ENCODE data around the gene STAT2.

DNA sequence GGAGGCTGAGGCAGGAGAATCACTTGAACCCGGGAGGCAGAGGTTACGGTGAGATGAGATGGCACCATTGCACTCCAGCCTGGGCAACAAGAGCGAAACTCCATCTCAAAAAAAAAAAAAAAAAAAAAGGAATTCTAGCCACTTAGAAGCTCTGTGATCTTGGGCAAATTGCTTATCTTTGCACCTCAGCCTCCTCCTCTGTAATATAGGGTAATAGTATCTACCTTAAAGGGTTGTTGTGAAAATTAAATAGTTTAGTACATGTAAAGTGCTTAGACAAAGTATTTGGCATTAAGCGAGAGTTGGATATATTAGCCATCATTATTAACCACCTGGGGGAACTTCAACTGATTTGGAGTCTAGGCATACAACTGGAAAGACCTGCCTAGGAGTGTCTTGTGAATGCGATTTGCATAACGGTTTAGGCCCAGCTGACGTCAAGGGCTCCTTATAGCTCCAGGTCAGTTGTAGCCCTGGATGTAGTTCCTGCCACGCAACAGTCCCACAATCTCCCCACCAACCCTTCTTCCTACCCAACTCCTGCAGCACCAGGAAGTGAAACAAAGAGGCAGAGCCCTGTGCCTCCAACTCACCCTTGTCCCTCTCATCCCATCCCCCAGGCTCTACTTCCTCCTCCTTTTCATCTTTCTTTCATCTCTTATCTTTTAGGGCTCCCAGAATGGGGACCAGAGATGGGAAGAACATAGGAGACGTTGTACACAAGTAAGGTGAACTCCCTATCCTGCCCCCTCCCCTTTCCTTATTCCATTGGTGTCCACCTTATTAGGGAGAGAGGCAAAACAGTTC is 23.3 kb downstream of the STAT2 start:
- TF ChIP-seq REST (IDR thresholded peaks at IDR 0.05; ENCODE audit: unreplicated experiment): no peak
- no peak for TF ChIP-seq POLR2AphosphoS5 (IDR thresholded peaks at IDR 0.05; ENCODE audit: low read depth)
- no peak for TF ChIP-seq NANOG (IDR thresholded peaks at IDR 0.05; ENCODE audit: borderline replicate concordance)
- no peak for TF ChIP-seq CTCF (conservative IDR thresholded peaks at IDR 0.05; ENCODE audit: low read depth in 2 of 2)
- TF ChIP-seq EZH2 (IDR thresholded peaks at IDR 0.05; ENCODE audit: low read depth, unreplicated experiment): no peak
- no peak for TF ChIP-seq EZH2phosphoT487 (IDR thresholded peaks at IDR 0.05; ENCODE audit: unreplicated experiment)
- TF ChIP-seq JUNB (IDR thresholded peaks at IDR 0.05; ENCODE audit: unreplicated experiment): no peak

All from GM23338 (cell line).